ENCODE measurements around the gene CLCNKA.

DNA sequence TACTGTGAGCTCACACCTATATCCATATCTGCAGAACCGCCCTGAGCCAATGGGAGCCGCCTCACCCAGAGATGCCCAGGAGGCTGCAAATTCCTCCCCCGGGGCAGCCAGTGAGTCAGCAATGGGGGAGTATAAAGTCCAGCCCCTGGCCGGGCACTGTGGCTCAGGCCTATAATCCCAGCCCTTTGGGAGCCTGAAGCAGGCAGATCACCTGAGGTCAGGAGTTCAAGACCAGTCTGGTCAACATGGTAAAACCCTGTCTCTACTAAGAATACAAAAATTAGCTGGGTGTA lies 16.7 kb downstream of the CLCNKA start:
- TF ChIP-seq, protein P1, sequence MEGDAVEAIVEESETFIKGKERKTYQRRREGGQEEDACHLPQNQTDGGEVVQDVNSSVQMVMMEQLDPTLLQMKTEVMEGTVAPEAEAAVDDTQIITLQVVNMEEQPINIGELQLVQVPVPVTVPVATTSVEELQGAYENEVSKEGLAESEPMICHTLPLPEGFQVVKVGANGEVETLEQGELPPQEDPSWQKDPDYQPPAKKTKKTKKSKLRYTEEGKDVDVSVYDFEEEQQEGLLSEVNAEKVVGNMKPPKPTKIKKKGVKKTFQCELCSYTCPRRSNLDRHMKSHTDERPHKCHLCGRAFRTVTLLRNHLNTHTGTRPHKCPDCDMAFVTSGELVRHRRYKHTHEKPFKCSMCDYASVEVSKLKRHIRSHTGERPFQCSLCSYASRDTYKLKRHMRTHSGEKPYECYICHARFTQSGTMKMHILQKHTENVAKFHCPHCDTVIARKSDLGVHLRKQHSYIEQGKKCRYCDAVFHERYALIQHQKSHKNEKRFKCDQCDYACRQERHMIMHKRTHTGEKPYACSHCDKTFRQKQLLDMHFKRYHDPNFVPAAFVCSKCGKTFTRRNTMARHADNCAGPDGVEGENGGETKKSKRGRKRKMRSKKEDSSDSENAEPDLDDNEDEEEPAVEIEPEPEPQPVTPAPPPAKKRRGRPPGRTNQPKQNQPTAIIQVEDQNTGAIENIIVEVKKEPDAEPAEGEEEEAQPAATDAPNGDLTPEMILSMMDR (IDR thresholded peaks at IDR 0.05): no peak
- TF ChIP-seq POLR2A (IDR thresholded peaks at IDR 0.05) (no peak), EP300 (IDR thresholded peaks at IDR 0.05) (no peak)

All from ovary (tissue), 3 donors.